ENCODE results near the gene BDP1.
"Not testable (repeated sequence)": the region's sequence is repeated elsewhere in the genome, so short reads cannot be mapped to it uniquely, and the experiment has no call there.

Gene BDP1

DNA sequence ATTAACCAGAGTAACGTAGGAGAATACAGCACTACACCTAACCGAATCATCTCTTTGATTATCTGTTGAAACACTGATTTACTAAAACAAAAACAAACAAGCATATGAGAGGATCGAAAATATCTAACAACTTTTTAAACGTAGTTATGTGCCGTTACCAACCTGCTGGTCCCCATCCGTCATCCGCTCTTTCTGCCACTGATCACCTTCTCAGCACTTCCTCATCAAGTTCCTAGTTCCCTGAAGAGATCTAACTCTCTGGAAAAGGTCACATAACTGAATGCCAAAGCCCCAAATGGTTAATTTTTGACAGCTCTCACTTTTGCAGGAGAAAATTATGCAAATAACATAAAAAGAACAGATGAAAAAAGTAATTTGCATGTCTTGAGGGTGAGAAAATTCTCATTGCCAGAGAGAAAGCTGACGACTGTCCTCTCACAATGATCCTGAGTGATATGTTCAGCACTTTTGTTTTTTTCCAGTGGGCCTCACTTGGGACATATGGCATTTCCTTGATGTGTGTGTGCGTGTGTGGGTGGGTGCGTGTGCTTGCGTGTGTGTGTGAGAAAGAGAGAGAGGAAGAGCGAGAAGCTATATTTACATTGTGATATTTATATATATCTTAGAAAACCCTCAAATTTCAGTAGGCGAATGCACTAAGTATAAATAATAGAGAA, 8.8 kb upstream of the BDP1 start:
- peaks cover 36% of the 10 kb centered on the region for H3K27me3 Mint-ChIP-seq
- not testable (repeated sequence) for H3K4me1 Mint-ChIP-seq (ENCODE audit: low read depth); H3K27ac Mint-ChIP-seq; H3K4me3 Mint-ChIP-seq; H3K9me3 Mint-ChIP-seq; H3K36me3 Mint-ChIP-seq (ENCODE audit: low read depth)

DNA sequence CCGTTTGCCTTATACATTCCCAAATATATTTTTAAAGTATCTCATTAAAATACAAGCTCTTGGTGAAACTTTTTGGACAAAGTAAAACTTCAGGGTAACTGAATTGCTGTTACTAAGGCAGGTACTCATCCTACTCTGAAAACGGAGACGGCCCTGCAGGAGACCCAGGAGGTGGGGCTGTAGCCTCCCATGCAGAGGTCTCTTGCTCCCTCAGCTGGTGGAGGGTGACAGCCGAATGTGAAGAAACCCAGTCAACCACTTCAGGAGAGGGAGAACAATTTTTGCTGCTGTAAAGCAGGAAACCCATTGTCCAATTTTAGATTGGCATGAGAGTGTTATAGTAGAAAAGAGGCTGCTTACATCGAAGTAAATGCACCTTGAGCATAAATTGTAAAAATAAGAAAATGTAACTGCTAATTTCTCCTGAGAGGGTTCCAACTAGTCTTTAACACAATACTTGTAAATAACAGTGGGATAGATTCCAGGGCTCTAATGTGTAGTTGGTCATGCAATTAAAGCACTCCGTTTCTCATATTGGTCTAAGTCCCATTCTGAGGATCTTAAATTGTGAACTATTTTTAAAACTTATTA, 8.1 kb upstream of the BDP1 start:
- H3K4me3 Mint-ChIP-seq; H3K27ac Mint-ChIP-seq; H3K36me3 Mint-ChIP-seq (ENCODE audit: low read depth); H3K4me1 Mint-ChIP-seq (ENCODE audit: low read depth); H3K9me3 Mint-ChIP-seq: not testable (repeated sequence)
- peaks cover 39% of the 10 kb centered on the region for H3K27me3 Mint-ChIP-seq

DNA sequence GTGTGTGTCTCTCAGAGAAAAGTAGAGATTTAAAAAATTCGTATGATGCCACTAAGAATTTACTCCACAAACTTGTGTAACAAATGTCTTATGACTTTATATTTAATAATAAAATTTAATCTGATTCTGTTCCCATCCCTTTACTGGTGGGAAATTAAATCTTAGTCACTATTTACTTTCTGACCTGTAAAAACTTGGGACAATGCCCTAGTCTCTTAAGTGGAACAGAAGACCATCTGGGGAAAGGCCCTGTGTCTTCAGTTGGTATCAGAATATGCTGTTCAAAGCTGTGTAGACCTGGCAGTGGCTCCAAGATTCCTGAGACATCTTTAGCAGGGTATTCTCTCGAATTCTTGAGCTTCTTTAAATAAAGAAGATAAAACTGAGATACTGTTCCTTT, 2.6 kb upstream of the BDP1 start:
- Mint-ChIP-seq H3K36me3 (ENCODE audit: low read depth) (peaks cover 13% of the 10 kb centered on the region), H3K9me3 (no peaks in the 10 kb centered on the region), H3K4me3 (no peak overlapping the region), H3K4me1 (ENCODE audit: low read depth) (peaks cover 26% of the 10 kb centered on the region), H3K27me3 (peaks cover 19% of the 10 kb centered on the region), H3K27ac (no peak overlapping the region)

DNA sequence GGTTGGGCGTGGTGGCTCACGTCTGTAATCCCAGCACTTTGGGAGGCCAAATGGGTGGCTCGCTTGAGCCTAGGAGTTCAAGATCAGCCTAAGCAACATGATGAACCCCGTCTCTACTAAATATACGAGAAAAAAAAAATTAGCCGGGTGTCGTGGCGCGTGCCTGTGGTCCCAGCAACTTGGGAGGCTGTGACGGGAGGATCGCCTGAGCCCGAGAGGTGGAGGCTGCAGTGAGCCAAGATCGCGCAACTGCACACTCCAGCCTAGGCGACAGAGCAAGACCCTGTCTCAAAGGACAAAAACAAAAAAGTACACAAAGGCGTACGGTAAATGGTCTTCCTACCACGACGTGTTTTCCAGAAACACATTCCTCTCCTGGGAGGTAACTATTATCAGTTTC, 538 bp upstream of the BDP1 start:
- Mint-ChIP-seq H3K27me3 (peaks cover 12% of the 10 kb centered on the region), H3K4me3 (peak overlapping the region; percentile 99), H3K4me1 (ENCODE audit: low read depth) (peaks cover 27% of the 10 kb centered on the region), H3K27ac (peak overlapping the region; percentile 99), H3K36me3 (ENCODE audit: low read depth) (peaks cover 30% of the 10 kb centered on the region), H3K9me3 (no peaks in the 10 kb centered on the region)

DNA sequence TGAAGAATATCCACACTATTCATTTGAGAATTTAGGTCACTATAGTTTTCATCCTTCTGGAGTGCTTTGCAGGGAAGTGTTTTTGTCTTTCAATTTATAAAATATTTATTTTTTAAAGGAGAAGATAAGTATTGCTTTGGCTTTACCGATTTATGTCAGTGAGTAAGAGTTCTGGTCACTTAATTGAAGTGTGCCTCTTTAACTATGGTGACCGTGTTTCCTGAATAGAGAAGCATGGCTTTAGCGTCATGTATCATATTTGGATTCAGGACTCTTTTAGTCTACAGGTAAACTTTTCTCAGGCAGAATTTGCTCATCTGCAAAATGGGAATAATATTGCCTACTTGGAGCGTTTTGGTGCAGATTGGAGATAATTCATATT, 902 bp downstream of the BDP1 start:
- peak overlapping the region; percentile 99 for H3K27ac Mint-ChIP-seq

DNA sequence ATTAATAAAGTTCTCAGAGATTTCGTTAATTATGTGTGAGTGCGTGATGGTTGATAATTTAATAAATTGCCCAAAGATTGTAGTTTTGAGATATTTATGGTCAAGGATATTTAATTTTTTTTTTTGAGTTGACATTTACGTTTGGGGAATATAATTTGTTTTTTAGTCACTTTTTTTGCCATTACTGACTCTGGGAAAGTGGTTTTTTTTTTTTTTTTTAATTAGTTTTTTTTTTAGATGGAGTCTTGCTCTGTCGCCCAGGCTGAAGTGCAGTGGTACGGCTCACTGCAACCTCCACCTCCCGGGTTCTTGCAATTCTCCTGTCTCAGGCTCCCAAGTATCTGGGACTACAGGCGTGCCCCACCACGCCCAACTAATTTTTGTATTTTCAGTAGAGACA, 1.7 kb downstream of the BDP1 start:
- Mint-ChIP-seq H3K36me3 (ENCODE audit: low read depth) (peaks cover 37% of the 10 kb centered on the region), H3K4me3 (peak overlapping the region; percentile 99), H3K9me3 (no peaks in the 10 kb centered on the region), H3K4me1 (ENCODE audit: low read depth) (peaks cover 27% of the 10 kb centered on the region), H3K27me3 (no peaks in the 10 kb centered on the region), H3K27ac (peak overlapping the region; percentile 27)

More for the DNA sequence above, 902 bp downstream of the BDP1 start:
- Mint-ChIP-seq H3K9me3 (no peaks in the 10 kb centered on the region), H3K4me1 (ENCODE audit: low read depth) (peaks cover 27% of the 10 kb centered on the region), H3K36me3 (ENCODE audit: low read depth) (peaks cover 32% of the 10 kb centered on the region), H3K4me3 (peak overlapping the region; percentile 99), H3K27me3 (peaks cover 7% of the 10 kb centered on the region)

DNA sequence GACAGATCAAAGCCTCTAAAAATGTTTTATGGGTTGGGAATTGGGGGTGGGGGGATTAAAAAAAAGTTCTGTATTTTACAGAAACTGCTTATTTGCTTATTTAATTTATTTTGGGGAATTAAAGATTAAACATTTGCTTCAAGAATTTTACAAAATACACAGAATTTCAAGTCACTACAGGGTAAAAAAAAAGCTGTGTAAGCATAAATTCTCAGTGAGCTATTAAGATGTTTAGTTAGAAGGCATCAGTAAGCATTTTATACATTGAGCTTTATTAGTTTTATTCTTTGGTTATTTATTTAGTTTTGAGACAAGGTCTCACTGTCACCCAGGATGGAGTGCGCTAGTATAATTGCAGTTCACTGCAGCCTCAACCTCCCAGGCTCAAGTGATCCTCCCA, 5.2 kb downstream of the BDP1 start:
- Mint-ChIP-seq H3K36me3 (ENCODE audit: low read depth) (peaks cover 54% of the 10 kb centered on the region), H3K27ac (no peak overlapping the region), H3K27me3 (no peaks in the 10 kb centered on the region), H3K4me3 (no peak overlapping the region), H3K4me1 (ENCODE audit: low read depth) (peaks cover 20% of the 10 kb centered on the region), H3K9me3 (no peaks in the 10 kb centered on the region)

DNA sequence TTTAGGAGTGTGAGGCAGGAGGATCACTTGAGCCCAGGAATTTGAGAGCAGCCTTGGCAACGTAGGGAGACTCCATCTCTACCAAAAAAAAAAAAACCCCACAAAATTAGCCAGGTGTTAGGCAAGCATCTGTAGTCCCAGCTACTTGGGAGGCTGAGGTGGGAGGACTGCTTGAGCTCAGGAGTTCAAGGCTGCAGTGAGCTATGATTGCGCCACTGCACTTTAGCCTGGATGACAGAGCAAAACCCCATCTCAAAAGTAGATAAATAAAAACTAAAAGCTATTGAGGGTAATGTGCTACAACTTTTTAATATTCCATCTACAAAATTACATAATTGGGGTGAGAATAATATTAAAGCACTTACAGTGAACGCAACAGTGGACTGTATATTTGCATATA, 5.9 kb downstream of the BDP1 start:
- no peaks in the 10 kb centered on the region for H3K9me3 Mint-ChIP-seq
- no peak overlapping the region for H3K27ac Mint-ChIP-seq
- H3K4me3 Mint-ChIP-seq: no peak overlapping the region
- no peaks in the 10 kb centered on the region for H3K27me3 Mint-ChIP-seq
- peaks cover 55% of the 10 kb centered on the region for H3K36me3 Mint-ChIP-seq (ENCODE audit: low read depth)
- H3K4me1 Mint-ChIP-seq (ENCODE audit: low read depth): peaks cover 16% of the 10 kb centered on the region

DNA sequence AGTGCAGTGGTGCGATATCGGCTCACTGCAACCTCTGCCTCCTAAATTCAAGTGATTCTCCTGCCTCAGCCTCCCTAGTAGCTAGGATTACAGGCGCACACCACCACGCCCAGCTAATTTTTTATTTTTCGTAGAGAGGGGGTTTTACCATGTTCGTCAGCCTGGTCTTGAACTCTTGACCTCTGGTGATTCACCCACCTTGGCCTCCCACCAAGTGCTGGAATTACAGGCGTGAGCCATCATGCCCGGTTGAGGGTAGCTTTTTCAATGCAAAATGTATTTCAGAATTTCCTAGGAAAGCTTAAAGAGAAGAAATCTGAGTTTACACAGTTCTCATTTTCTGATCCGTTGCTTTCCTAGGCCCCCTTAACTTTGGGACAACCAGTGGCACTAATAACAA, 15.7 kb downstream of the BDP1 start:
- peaks cover 66% of the 10 kb centered on the region for H3K36me3 Mint-ChIP-seq (ENCODE audit: low read depth)
- no peak overlapping the region for H3K4me3 Mint-ChIP-seq
- no peaks in the 10 kb centered on the region for H3K9me3 Mint-ChIP-seq
- peaks cover 3% of the 10 kb centered on the region for H3K4me1 Mint-ChIP-seq (ENCODE audit: low read depth)
- H3K27ac Mint-ChIP-seq: no peak overlapping the region
- no peaks in the 10 kb centered on the region for H3K27me3 Mint-ChIP-seq

DNA sequence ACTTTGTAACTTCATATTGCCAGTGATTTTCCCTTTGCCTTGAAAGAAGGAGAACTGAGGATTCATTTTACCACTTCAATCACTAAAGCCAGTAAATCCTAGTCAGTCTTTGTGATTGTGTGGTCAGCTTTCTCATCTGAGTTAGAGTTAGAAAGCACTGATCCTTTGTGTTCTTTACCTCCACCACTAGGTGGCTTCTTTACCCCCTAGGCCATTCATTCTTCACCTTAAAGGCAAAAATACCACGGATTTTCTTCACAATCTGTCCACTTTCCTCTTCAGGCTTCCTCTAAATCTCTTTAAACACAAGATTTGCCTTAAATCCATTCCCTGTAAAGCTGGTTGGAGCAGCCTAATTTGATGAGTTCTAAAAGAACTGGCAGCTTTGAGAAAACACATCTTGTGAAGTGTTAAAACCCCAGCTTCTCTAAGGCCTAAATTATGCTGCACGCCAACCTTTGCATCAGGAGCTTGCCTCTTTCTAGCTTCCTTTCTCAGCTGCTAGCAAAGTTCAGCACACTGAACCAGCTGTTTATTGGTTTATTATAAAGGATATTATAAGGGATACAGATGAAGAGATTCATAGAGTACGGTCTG, 20.4 kb downstream of the BDP1 start:
- Mint-ChIP-seq H3K4me1 (ENCODE audit: low read depth) (no peaks in the 10 kb centered on the region), H3K9me3 (no peaks in the 10 kb centered on the region), H3K36me3 (ENCODE audit: low read depth) (peaks cover 61% of the 10 kb centered on the region), H3K27ac (no peak overlapping the region), H3K27me3 (no peaks in the 10 kb centered on the region), H3K4me3 (no peak overlapping the region)

DNA sequence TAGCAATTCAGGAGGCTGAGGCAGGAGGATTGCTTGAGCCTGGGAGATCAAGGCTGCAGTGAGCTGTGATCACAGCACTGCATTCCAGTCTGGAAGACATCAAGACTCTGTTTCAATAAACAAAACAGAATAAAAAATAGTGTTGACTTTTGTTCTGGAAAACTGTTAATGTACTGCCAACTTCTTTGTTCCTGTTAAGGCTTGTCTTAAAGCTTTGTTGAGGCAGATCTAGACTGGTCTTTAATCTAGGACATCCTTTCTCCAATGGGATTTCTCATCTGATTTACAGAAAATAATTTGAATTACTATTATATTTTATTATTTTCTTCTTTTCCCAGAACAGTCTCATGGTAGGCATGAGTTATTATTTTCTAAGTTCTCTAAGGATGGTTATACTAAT, 26.0 kb downstream of the BDP1 start:
- no peaks in the 10 kb centered on the region for H3K9me3 Mint-ChIP-seq
- peaks cover 6% of the 10 kb centered on the region for H3K4me1 Mint-ChIP-seq (ENCODE audit: low read depth)
- no peak overlapping the region for H3K4me3 Mint-ChIP-seq
- peaks cover 54% of the 10 kb centered on the region for H3K36me3 Mint-ChIP-seq (ENCODE audit: low read depth)
- H3K27ac Mint-ChIP-seq: no peak overlapping the region
- H3K27me3 Mint-ChIP-seq: no peaks in the 10 kb centered on the region

DNA sequence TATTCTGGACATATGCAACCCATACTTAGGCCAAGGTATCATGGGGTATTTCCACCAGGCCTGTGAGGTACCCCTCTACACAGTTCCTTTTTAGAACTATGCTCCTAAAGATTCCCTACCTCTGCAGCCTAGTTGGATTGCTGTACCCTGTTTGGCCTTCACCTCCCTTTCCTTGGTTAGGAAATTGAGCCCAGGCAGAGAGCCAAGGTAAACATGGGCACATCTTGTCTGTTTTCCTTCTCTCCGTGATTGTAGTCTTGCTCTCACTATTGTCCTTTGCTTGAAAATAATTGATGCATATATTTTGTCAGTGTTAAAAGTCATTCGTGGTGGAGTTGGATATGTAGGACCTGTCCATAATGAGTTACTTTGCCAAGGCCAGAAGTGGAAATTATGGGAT, 26.7 kb downstream of the BDP1 start:
- H3K4me1 Mint-ChIP-seq (ENCODE audit: low read depth): peaks cover 6% of the 10 kb centered on the region
- peaks cover 60% of the 10 kb centered on the region for H3K36me3 Mint-ChIP-seq (ENCODE audit: low read depth)
- H3K9me3 Mint-ChIP-seq: no peaks in the 10 kb centered on the region
- no peaks in the 10 kb centered on the region for H3K27me3 Mint-ChIP-seq
- no peak overlapping the region for H3K27ac Mint-ChIP-seq
- H3K4me3 Mint-ChIP-seq: no peak overlapping the region

DNA sequence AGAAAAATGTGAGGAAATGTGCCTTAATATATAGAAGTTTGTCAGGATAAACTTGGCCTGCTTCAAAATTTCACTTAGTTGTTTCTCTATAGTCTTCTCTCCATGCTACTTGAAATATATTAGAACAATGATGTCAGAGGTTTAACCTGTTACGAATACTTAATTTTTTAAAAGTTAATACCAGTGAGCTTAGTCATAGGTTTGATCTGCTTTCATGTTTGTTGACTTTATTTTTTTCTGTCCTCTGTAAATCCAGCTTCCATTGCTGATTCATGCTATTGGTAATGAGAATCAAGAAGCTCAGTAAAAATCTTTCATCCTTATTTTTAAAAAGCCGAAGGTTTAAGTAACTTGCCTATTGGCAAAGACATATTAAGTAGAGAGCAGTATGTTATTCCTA, 27.9 kb downstream of the BDP1 start:
- Mint-ChIP-seq H3K4me3 (no peak overlapping the region), H3K4me1 (ENCODE audit: low read depth) (peaks cover 6% of the 10 kb centered on the region), H3K36me3 (ENCODE audit: low read depth) (peaks cover 61% of the 10 kb centered on the region), H3K27me3 (no peaks in the 10 kb centered on the region), H3K9me3 (no peaks in the 10 kb centered on the region), H3K27ac (no peak overlapping the region)

DNA sequence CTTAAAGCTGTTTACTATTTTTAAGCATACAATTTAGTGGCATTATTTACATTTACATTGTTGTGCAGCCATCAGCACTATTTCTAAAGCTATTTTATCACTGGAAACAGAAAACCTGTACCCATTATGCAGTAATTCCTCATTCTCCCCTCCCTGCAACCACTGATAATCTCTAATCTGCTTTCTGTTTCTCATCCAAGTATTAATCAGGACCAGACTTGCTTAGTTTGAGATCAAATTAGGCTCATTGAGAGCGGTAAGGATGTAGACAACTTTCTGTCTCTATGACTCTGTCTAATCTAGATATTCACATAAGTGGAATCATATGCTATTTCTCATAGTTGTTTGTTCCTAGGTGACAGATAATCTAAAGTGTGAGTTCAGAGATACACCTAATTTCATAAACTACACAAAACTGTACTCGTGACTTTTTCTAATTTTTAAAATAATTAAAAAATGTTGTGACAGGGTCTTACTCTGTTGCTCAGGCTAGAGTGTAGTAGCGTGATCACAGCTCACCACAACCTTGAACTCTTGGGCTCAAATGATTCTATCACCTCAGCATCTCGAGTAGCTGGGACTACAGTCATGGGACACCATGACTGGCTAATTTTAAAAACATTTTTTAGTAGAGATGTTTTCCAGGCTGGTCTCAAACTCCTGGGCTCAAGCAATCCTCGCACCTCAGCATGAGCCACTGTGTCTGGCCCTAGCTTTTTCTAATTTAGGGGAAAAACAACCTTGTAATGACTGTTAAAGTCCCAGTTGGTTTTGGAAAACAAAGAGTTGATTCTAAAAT, 37.6 kb downstream of the BDP1 start:
- Mint-ChIP-seq H3K27ac (no peak overlapping the region), H3K36me3 (ENCODE audit: low read depth) (peaks cover 64% of the 10 kb centered on the region), H3K4me3 (no peak overlapping the region), H3K9me3 (no peaks in the 10 kb centered on the region), H3K4me1 (ENCODE audit: low read depth) (no peaks in the 10 kb centered on the region), H3K27me3 (no peaks in the 10 kb centered on the region)

DNA sequence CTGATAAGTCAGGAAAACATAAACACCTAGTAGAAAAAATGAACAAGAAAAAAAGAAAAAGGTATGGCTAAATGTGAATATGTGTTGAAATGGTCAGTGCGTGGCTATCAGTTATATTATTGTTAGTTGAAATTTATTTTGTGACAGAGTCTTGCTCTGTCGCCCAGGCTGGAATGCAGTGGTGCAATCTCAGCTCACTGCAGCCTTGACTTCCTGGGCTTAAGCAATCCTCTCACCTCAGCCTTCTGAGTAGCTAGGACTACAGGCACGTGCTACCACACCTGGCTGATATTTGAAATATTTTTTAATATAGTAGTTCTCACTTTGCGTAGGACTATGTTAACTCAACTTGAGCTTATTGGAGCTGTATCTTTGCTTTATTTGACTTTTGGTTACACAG, 38.8 kb downstream of the BDP1 start:
- not testable (repeated sequence) for H3K9me3 Mint-ChIP-seq; H3K4me1 Mint-ChIP-seq (ENCODE audit: low read depth); H3K27ac Mint-ChIP-seq; H3K4me3 Mint-ChIP-seq; H3K27me3 Mint-ChIP-seq
- H3K36me3 Mint-ChIP-seq (ENCODE audit: low read depth): peaks cover 63% of the 10 kb centered on the region

Data from stimulated activated naive CD8-positive, alpha-beta T cell treated with anti-CD3 and anti-CD28 coated beads, Interleukin-15, Interleukin-2, amounts not matched to agents 100 ng/mL and 50 ng/mL, for 24 hours (primary cell).